Measurements from ENCODE around the gene ZNF850. TPM values are rescaled to one million over a fixed set of nuclear protein-coding genes. Genes with fewer than 3 reads are reported as not detected.

ZNF850 gene
- 6.6 and 11.4 TPM in 2 replicates for total RNA-seq (2016; rRNA removed; fragmentation: Illumina TruSeq; extraction: Trizol)
- 0.79 and 1.0 TPM in 2 replicates for total RNA-seq (2016; cell fraction: cytosol; rRNA removed; fragmentation: Illumina TruSeq; extraction: Trizol; ENCODE audit: low read depth)
- 6.5 and 11.8 TPM in 2 replicates for total RNA-seq (2016; cell fraction: insoluble cytoplasmic fraction; rRNA removed; fragmentation: Illumina TruSeq; extraction: Trizol)
- 2.2 and 3.3 TPM in 2 replicates for total RNA-seq (2016; cell fraction: membrane; rRNA removed; fragmentation: Illumina TruSeq; extraction: Trizol)
- total RNA-seq (2016; cell fraction: nucleus; rRNA removed; fragmentation: Illumina TruSeq; extraction: Trizol), result 4.2 and 4.8 TPM in 2 replicates
- 0.78 and 0.81 TPM in 2 replicates for polyA plus RNA-seq (2011; rRNA removed)
- polyA plus RNA-seq (2011; cell fraction: cytosol; rRNA removed), result 0.71 and 1.00 TPM in 2 replicates
- polyA plus RNA-seq (2011; cell fraction: nucleus; rRNA removed), result 0.55 and 1.7 TPM in 2 replicates
- polyA plus RNA-seq (2012), result 0.35 and 0.52 TPM in 2 replicates
- polyA plus RNA-seq (2016; cell fraction: cytosol; fragmentation: Illumina TruSeq; extraction: Trizol; ENCODE audit: low read depth), result 0.07 and 0.38 TPM in 2 replicates
- 1.7 and 1.8 TPM in 2 replicates for polyA plus RNA-seq (2016; cell fraction: insoluble cytoplasmic fraction; fragmentation: Illumina TruSeq; extraction: Trizol; ENCODE audit: low read depth)
- 0.50 and 0.65 TPM in 2 replicates for polyA plus RNA-seq (2016; cell fraction: membrane; fragmentation: Illumina TruSeq; extraction: Trizol; ENCODE audit: low read depth)
- 3.2 and 3.3 TPM in 2 replicates for polyA plus RNA-seq (2016; cell fraction: nucleus; fragmentation: Illumina TruSeq; extraction: Trizol; ENCODE audit: insufficient read depth, low read depth)
- 2.6 TPM in 1 of 2 replicates, not detected in the other for polyA minus RNA-seq (2011; rRNA and poly(A)+ RNA removed; ENCODE audit: low replicate concordance)
- polyA minus RNA-seq (2011; cell fraction: cytosol; rRNA and poly(A)+ RNA removed), result 1.6 and 2.0 TPM in 2 replicates
- 3.2 and 4.5 TPM in 2 replicates for polyA minus RNA-seq (2011; cell fraction: nucleus; rRNA and poly(A)+ RNA removed)
- Bru-seq, nascent RNA, result percentile 54 among the genes with signal in this experiment
- BruChase-seq, experiment 1, labeled RNA remaining after a 6-hour chase, result percentile 55 among the genes with signal in this experiment
- percentile 63 among the genes with signal in this experiment for BruChase-seq, experiment 2, labeled RNA remaining after a 2-hour chase
- long read RNA-seq, experiment 1, full-length matches to known transcripts, result 1 of 1 reads
- long read RNA-seq, experiment 1, partial matches to known transcripts, result 0 of 1 reads
- long read RNA-seq, experiment 1, other reads (novel, unspliced or antisense), result 0 of 1 reads
- long read RNA-seq, experiment 2, full-length matches to known transcripts, result 1 of 3 reads
- long read RNA-seq, experiment 2, partial matches to known transcripts, result 0 of 3 reads
- long read RNA-seq, experiment 2, other reads (novel, unspliced or antisense), result 2 of 3 reads

GRCh38 chr19:36772311-36773222 lies at the start of gene ZNF850:
TSS of gene ZNF850 (minus strand) at chr19:36772807. CDS start at chr19:36762606, 10,201 bp downstream.
- Histone ChIP-seq H3K27ac (ENCODE audit: extremely low read length, insufficient read depth, low read length) (peak within 1 kb of the TSS; percentile 79), H3K79me2 (ENCODE audit: insufficient read depth, low read length) (peaks cover 3% of the 10 kb centered on the region), H3K4me2 (ENCODE audit: low read depth, low read length) (peak within 1 kb of the TSS; percentile 83), H3K4me3 (replicated peaks in 1 of 3; ENCODE audit: insufficient read depth in 1 of 3, low read depth in 2 of 3, low read length in 3 of 3) (peak within 1 kb of the TSS; percentile 73 to 93 (median 78)), H2AFZ (ENCODE audit: low read length) (peak within 1 kb of the TSS; percentile 89), H3K27me3 (ENCODE audit: control insufficient read depth in 1 of 2, insufficient read depth in 2 of 2, low read length in 2 of 2) (no peaks in the 10 kb centered on the region; a peak in 1 of 5 replicates), H3K36me3 (replicated peaks in 1 of 2; ENCODE audit: control insufficient read depth in 1 of 2, insufficient read depth in 2 of 2, low read length in 2 of 2) (no peaks in the 10 kb centered on the region), H3K9me3 (ENCODE audit: low read length) (peaks cover 60% of the 10 kb centered on the region), H3K9ac (ENCODE audit: insufficient read depth, low read depth, low read length) (peak within 1 kb of the TSS; percentile 75), H3K4me1 (ENCODE audit: insufficient read depth, low read length) (0 out of 2 replicates have a peak, but pooled peaks cover 5% of the 10 kb centered on the region), H4K20me1 (ENCODE audit: insufficient read depth, low read length) (no peaks in the 10 kb centered on the region)
- ChIA-PET POLR2A (interaction anchor here (1.2 to 1.3 kb wide), 3 partner anchors 65 to 244 kb away, joined by 7 to 11 read pairs (median 8); partner anchors contain the start of genes ZNF260, ZNF345 and ZNF790), CTCF (ENCODE audit: low intra/inter-chr PET ratio, low total read pairs) (no interaction called here)
- intact Hi-C loops (cut with micrococcal nuclease; ENCODE audit: unreplicated experiment) (loop anchor here (2.0 to 5.0 kb wide), 2 partner anchors 80 to 200 kb away; partner anchors contain the start of genes ZNF345 and ZNF529), in situ Hi-C loops (cut with HindIII; ENCODE audit: extremely low pct_ligation_motif_present, low pct_unique_long_range_greater_than_20kb) (no loop called here)
- peak; percentile 95 for ATAC-seq
- 0% methylated on average over 15 of the region's 57 CpGs for WGBS (ENCODE audit: low lambda C conversion rate)
- peak; percentile 87 for DNase-seq (ENCODE audit: low spot score)
- TSS peak; percentile 85 for BruUV-seq (replicated peaks)
- peak; percentile 84 for FAIRE-seq
- TF ChIP-seq ZUFSP (CRISPR knock-in tag; IDR thresholded peaks at IDR 0.05; ENCODE audit: borderline replicate concordance), result no peak
- TF ChIP-seq DMAP1 (CRISPR knock-in tag; IDR thresholded peaks at IDR 0.05), result peak; percentile 39; the same call in 1 of the 2 replicates
- TF ChIP-seq MXD3 (CRISPR knock-in tag; IDR thresholded peaks at IDR 0.05), result peak; percentile 40; the same call in 1 of the 2 replicates
- TF ChIP-seq KLF11 (CRISPR knock-in tag; IDR thresholded peaks at IDR 0.05), result 0 out of 2 replicates have a peak, but pooled peaks have one; percentile 48
- TF ChIP-seq RAD51 (IDR thresholded peaks at IDR 0.05; ENCODE audit: borderline replicate concordance), result no peak
- peak; percentile 60 for TF ChIP-seq YEATS2 (CRISPR knock-in tag; IDR thresholded peaks at IDR 0.05; ENCODE audit: borderline replicate concordance)
- TF ChIP-seq RARA (CRISPR knock-in tag; IDR thresholded peaks at IDR 0.05), result 0 out of 2 replicates have a peak, but pooled peaks have one; percentile 14
- TF ChIP-seq ZNF275 (CRISPR knock-in tag; IDR thresholded peaks at IDR 0.05; ENCODE audit: borderline replicate concordance), result 0 out of 2 replicates have a peak, but pooled peaks have one; percentile 28
- TF ChIP-seq ZNF574 (CRISPR knock-in tag; IDR thresholded peaks at IDR 0.05), result peak; percentile 75
- TF ChIP-seq WIZ (CRISPR knock-in tag; IDR thresholded peaks at IDR 0.05), result no peak
